Measurements from ENCODE around the gene H2BK1.

DNA sequence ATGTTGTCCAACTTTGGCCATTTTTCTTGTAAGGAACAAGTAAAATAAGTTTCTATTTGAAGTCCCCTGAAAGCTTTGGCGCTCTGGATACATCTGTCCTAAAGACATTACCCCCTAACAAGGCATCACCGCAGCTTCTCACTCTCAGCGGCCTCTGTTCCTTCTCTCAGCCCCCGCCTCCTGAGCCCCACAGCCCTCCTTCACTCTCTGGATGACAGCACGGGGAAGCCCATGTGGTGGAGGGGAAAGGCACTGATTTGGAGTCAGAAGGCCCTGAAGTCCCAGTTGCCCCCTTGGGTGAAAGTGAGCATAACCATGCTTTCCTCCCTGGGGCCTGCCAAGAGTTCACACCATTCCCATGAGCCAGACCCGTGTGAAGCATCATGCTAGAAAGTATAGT lies 4.6 kb downstream of the H2BK1 start:
- TF ChIP-seq, protein P1, sequence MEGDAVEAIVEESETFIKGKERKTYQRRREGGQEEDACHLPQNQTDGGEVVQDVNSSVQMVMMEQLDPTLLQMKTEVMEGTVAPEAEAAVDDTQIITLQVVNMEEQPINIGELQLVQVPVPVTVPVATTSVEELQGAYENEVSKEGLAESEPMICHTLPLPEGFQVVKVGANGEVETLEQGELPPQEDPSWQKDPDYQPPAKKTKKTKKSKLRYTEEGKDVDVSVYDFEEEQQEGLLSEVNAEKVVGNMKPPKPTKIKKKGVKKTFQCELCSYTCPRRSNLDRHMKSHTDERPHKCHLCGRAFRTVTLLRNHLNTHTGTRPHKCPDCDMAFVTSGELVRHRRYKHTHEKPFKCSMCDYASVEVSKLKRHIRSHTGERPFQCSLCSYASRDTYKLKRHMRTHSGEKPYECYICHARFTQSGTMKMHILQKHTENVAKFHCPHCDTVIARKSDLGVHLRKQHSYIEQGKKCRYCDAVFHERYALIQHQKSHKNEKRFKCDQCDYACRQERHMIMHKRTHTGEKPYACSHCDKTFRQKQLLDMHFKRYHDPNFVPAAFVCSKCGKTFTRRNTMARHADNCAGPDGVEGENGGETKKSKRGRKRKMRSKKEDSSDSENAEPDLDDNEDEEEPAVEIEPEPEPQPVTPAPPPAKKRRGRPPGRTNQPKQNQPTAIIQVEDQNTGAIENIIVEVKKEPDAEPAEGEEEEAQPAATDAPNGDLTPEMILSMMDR (conservative IDR thresholded peaks at IDR 0.05 in 1 of 2, IDR thresholded peaks at IDR 0.05 in 1 of 2; ENCODE audit: low read depth in 1 of 2, low read length in 2 of 2): no peak
- TF ChIP-seq EZH2 (IDR thresholded peaks at IDR 0.05; ENCODE audit: low read length, missing control alignments): no peak

All from fibroblast of lung (primary cell).